GM08714 (cell line): ENCODE data around the gene KREMEN1.

Source experiments
- H3K4me3 ChIP-seq: fragments of 200-500 bp; sonication (Bioruptor generic); 2 replicates; pipeline ENCODE4 v1.5.1; 2014; ENCODE audit warnings: mild to moderate bottlenecking, low read length, inconsistent platforms
- ZNF274 ChIP-seq: IDR thresholded peaks from 2 replicates; pipeline ENCODE4 v1.6.1; 2012; ENCODE audit warnings: mild to moderate bottlenecking, low read depth, low read length

The KREMEN1 gene

GRCh38 chr22:29096736-29097669 is 24.2 kb downstream of the KREMEN1 start:
- TF ChIP-seq ZNF274, result no peak
- H3K4me3 ChIP-seq, result no peak overlapping the region

GRCh38 chr22:29098296-29098695 is 25.5 kb downstream of the KREMEN1 start:
- no peak overlapping the region for H3K4me3 ChIP-seq

GRCh38 chr22:29102300-29102699 is 29.5 kb downstream of the KREMEN1 start:
- no peak for TF ChIP-seq ZNF274
- no peak overlapping the region for H3K4me3 ChIP-seq

More at GRCh38 chr22:29098296-29098695, 25.5 kb downstream of the KREMEN1 start:
- no peak for TF ChIP-seq ZNF274

- TF ChIP-seq ZNF274, result no peak
- no peak overlapping the region for H3K4me3 ChIP-seq
Measured at GRCh38 chr22:29103121-29103520, 30.3 kb downstream of the KREMEN1 start.

GRCh38 chr22:29105468-29105867 is 32.6 kb downstream of the KREMEN1 start:
- TF ChIP-seq ZNF274, result no peak
- H3K4me3 ChIP-seq, result no peak overlapping the region

- no peak for TF ChIP-seq ZNF274
Measured at GRCh38 chr22:29106839-29107238, 34.0 kb downstream of the KREMEN1 start.

GRCh38 chr22:29108137-29108536 is 35.3 kb downstream of the KREMEN1 start:
- no peak for TF ChIP-seq ZNF274
- no peak overlapping the region for H3K4me3 ChIP-seq

More at GRCh38 chr22:29106839-29107238, 34.0 kb downstream of the KREMEN1 start:
- no peak overlapping the region for H3K4me3 ChIP-seq

- no peak overlapping the region for H3K4me3 ChIP-seq
- TF ChIP-seq ZNF274, result no peak
Measured at GRCh38 chr22:29109822-29110221, 37.0 kb downstream of the KREMEN1 start.

- H3K4me3 ChIP-seq, result no peak overlapping the region
- TF ChIP-seq ZNF274, result no peak
Measured at GRCh38 chr22:29110946-29111345, 38.1 kb downstream of the KREMEN1 start.

GRCh38 chr22:29112121-29112520 is 39.3 kb downstream of the KREMEN1 start:
- no peak overlapping the region for H3K4me3 ChIP-seq
- no peak for TF ChIP-seq ZNF274

- no peak for TF ChIP-seq ZNF274
Measured at GRCh38 chr22:29112681-29113080, 39.8 kb downstream of the KREMEN1 start.

GRCh38 chr22:29113319-29113718 is 40.5 kb downstream of the KREMEN1 start:
- TF ChIP-seq ZNF274, result no peak
- H3K4me3 ChIP-seq, result no peak overlapping the region

More at GRCh38 chr22:29112681-29113080, 39.8 kb downstream of the KREMEN1 start:
- no peak overlapping the region for H3K4me3 ChIP-seq

- TF ChIP-seq ZNF274, result no peak
- no peak overlapping the region for H3K4me3 ChIP-seq
Measured at GRCh38 chr22:29114392-29114791, 41.6 kb downstream of the KREMEN1 start.

- H3K4me3 ChIP-seq, result no peak overlapping the region
- TF ChIP-seq ZNF274, result no peak
Measured at GRCh38 chr22:29115682-29116288, 43.0 kb downstream of the KREMEN1 start.

GRCh38 chr22:29116397-29117123 is 43.7 kb downstream of the KREMEN1 start:
- TF ChIP-seq ZNF274, result no peak
- no peak overlapping the region for H3K4me3 ChIP-seq
